Measurements from ENCODE around the gene CNGA3. TPM values are rescaled to one million over a fixed set of nuclear protein-coding genes. Genes with fewer than 3 reads are reported as not detected.

Gene CNGA3
- total RNA-seq, 1 donor from 2014 or later = 0.52 TPM

DNA sequence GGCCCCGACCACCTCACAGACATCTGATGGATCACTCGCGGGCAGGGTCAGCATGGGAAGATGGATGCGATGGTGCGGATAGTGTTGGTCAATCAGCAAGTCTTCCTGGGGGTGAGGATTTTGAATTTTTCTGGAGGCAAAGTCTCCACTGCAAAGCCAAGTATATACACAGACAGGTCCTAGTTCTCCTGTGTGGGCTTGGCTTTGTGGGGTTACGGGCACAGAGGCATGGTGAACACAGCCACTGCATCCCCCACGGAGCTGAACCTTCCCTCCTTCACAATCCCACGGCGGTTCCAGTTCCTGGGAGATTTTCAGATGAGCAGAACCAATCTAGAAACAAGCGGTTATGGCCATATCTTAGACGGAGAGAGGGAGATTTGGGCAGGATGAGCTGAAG, 35.8 kb downstream of the CNGA3 start:
- Histone ChIP-seq H3K9me3 (ENCODE audit: control insufficient read depth in 3 of 3, low read length in 3 of 3) (no peaks in the 10 kb centered on the region), H3K9ac (ENCODE audit: low read depth in 1 of 3, low read length in 3 of 3) (no peak overlapping the region), H3K36me3 (ENCODE audit: control insufficient read depth in 3 of 3, insufficient read depth in 3 of 3, low read length in 3 of 3) (no peaks in the 10 kb centered on the region), H3K4me3 (ENCODE audit: low read length in 3 of 3) (no peak overlapping the region), H3K4me1 (ENCODE audit: control insufficient read depth in 3 of 3, insufficient read depth in 3 of 3, low read length in 3 of 3) (peaks cover 4 to 8% (median 6%) of the 10 kb centered on the region in 3 donors), H3K27me3 (ENCODE audit: control insufficient read depth in 3 of 3, insufficient read depth in 3 of 3, low read length in 3 of 3) (peaks cover 0 to 5% (median 3%) of the 10 kb centered on the region in 3 donors), H3K27ac (ENCODE audit: low read depth, low read length) (no peak overlapping the region)

DNA sequence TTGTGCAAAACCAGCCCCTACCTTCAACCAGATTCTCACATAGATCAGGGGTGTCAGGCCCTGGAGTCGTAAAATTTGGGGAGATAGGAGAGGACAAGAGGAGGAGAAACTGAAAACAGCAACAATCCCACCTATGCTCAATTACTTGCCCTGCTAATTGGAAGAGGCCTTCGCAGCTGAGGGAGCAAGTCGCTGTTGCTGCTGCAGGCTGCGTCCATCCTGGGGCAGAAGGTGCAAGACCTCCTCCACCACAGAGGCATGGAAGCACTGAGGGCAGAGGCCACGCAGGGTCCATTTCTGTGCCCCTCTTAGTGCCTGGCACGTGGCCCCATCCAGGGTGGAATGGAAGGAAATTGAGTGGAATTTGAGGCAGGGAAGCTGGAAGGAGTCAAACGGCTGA, 36.5 kb downstream of the CNGA3 start:
- Histone ChIP-seq H3K4me3 (ENCODE audit: low read length in 3 of 3) (no peak overlapping the region), H3K27me3 (ENCODE audit: control insufficient read depth in 3 of 3, insufficient read depth in 3 of 3, low read length in 3 of 3) (peaks cover 0 to 5% (median 3%) of the 10 kb centered on the region in 3 donors), H3K9ac (ENCODE audit: low read depth in 1 of 3, low read length in 3 of 3) (no peak overlapping the region), H3K36me3 (ENCODE audit: control insufficient read depth in 3 of 3, insufficient read depth in 3 of 3, low read length in 3 of 3) (no peaks in the 10 kb centered on the region), H3K4me1 (ENCODE audit: control insufficient read depth in 3 of 3, insufficient read depth in 3 of 3, low read length in 3 of 3) (peaks cover 4 to 8% (median 6%) of the 10 kb centered on the region in 3 donors), H3K27ac (ENCODE audit: low read depth, low read length) (no peak overlapping the region), H3K9me3 (ENCODE audit: control insufficient read depth in 3 of 3, low read length in 3 of 3) (no peaks in the 10 kb centered on the region)

DNA sequence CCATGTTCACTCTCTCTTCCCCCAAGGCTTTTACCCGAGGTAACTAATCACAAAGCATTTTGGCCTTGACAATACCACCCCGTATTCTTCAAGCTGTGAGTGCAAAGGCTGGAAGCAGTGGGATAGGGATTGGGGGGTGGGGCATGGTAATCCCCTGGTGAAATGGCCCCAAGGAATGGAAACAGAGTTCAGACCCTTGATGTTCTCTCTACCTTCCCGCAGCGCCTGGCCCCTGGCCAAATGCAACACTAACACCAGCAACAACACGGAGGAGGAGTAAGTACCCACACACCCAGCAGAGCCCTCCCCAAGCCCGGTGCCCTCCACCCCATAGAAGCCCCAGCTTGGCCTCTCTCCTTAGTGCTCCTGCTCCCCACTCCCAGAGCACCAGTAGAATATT, 36.9 kb downstream of the CNGA3 start:
- Histone ChIP-seq H3K9me3 (ENCODE audit: control insufficient read depth in 3 of 3, low read length in 3 of 3) (no peaks in the 10 kb centered on the region), H3K27me3 (ENCODE audit: control insufficient read depth in 3 of 3, insufficient read depth in 3 of 3, low read length in 3 of 3) (peaks cover 0 to 5% (median 3%) of the 10 kb centered on the region in 3 donors), H3K9ac (ENCODE audit: low read depth in 1 of 3, low read length in 3 of 3) (no peak overlapping the region), H3K36me3 (ENCODE audit: control insufficient read depth in 3 of 3, insufficient read depth in 3 of 3, low read length in 3 of 3) (no peaks in the 10 kb centered on the region), H3K4me1 (ENCODE audit: control insufficient read depth in 3 of 3, insufficient read depth in 3 of 3, low read length in 3 of 3) (peaks cover 4 to 8% (median 6%) of the 10 kb centered on the region in 3 donors), H3K4me3 (ENCODE audit: low read length in 3 of 3) (no peak overlapping the region), H3K27ac (ENCODE audit: low read depth, low read length) (no peak overlapping the region)

DNA sequence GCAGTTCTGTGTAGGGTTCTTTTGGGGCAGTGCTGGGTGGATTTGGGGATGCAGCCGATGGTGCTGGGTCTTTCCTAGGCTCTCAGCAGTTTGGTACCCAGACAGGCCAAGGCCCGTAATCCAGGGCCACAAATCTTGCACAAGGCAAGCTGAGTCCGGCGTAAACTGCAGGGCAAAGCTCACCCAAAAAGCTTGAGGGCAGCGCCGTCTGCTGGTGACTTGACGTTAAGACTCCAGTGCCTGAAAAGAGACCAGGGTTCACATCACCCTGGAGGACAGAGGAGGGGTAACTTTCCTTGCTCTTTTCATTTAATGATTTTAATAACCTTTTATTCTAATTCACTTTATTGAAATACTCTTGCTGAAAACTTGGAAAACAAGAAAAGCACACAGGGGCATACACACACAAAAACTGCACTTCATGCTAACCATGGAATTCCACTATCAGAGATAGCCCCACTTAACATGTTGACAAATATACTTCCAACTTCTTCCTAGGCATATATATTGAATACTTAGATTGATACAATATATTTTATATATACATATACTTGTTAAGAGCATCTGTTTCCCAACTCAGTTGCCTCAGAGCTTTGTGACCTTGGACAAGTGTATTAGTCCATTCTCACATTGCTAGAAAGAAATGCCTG, 38.9 kb downstream of the CNGA3 start:
- Histone ChIP-seq H3K27me3 (ENCODE audit: control insufficient read depth in 3 of 3, insufficient read depth in 3 of 3, low read length in 3 of 3) (peaks cover 0 to 5% (median 3%) of the 10 kb centered on the region in 3 donors), H3K36me3 (ENCODE audit: control insufficient read depth in 3 of 3, insufficient read depth in 3 of 3, low read length in 3 of 3) (no peaks in the 10 kb centered on the region), H3K27ac (ENCODE audit: low read depth, low read length) (no peak overlapping the region), H3K4me1 (ENCODE audit: control insufficient read depth in 3 of 3, insufficient read depth in 3 of 3, low read length in 3 of 3) (no peaks in the 10 kb centered on the region), H3K9ac (ENCODE audit: low read depth in 1 of 3, low read length in 3 of 3) (peak overlapping the region in 1 of 3 donors; percentile 16), H3K4me3 (ENCODE audit: low read length in 3 of 3) (no peak overlapping the region), H3K9me3 (ENCODE audit: control insufficient read depth in 3 of 3, low read length in 3 of 3) (no peaks in the 10 kb centered on the region)

DNA sequence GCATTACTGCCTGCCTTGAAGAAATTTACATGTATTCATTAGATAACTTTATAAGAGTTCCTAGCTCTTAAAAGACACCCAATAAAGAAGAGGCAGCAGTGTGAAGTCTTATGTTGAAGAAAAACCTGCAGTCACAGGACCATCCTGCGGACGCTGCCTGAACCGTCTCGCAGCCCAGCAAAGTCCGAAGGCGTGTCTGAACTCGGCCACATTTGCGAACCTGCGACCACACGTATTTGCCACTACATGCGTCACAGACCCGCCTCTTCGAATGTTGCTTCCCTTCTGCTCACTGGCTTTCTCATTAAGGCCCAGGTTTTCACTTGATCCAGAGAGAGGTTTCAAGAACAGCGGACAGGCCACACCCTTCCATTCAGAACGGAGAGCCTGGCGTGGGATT, 41.2 kb downstream of the CNGA3 start:
- no peaks in the 10 kb centered on the region for H3K9me3 ChIP-seq (ENCODE audit: control insufficient read depth in 3 of 3, low read length in 3 of 3)
- H3K9ac ChIP-seq (ENCODE audit: low read depth in 1 of 3, low read length in 3 of 3) = no peak overlapping the region
- no peak overlapping the region for H3K4me3 ChIP-seq (ENCODE audit: low read length in 3 of 3)
- no peaks in the 10 kb centered on the region for H3K36me3 ChIP-seq (ENCODE audit: control insufficient read depth in 3 of 3, insufficient read depth in 3 of 3, low read length in 3 of 3)
- H3K4me1 ChIP-seq (ENCODE audit: control insufficient read depth in 3 of 3, insufficient read depth in 3 of 3, low read length in 3 of 3) = no peaks in the 10 kb centered on the region
- peaks cover 0 to 5% (median 0%) of the 10 kb centered on the region in 3 donors for H3K27me3 ChIP-seq (ENCODE audit: control insufficient read depth in 3 of 3, insufficient read depth in 3 of 3, low read length in 3 of 3)
- H3K27ac ChIP-seq (ENCODE audit: low read depth, low read length) = no peak overlapping the region

DNA sequence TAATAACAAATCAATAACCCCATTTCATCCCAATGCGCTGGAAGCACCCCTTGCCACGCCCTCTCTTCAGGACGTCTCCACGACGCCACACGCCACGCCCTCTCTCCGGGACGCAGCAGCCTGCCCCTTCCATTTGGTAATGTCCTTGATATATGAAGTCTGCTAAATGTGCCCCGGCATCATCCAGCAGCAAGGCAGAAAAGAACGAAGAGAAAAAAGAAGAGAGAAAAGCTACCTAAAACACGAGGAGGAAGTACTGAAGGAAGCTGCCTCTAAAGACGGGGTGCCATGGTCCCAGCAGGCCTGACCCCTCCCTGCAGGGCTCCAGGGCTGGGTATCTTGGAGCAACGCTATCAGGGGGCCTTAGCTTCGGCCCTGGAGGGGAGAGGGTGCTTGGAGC, 41.8 kb downstream of the CNGA3 start:
- Histone ChIP-seq H3K36me3 (ENCODE audit: control insufficient read depth in 3 of 3, insufficient read depth in 3 of 3, low read length in 3 of 3) (no peaks in the 10 kb centered on the region), H3K9ac (ENCODE audit: low read depth in 1 of 3, low read length in 3 of 3) (no peak overlapping the region), H3K9me3 (ENCODE audit: control insufficient read depth in 3 of 3, low read length in 3 of 3) (no peaks in the 10 kb centered on the region), H3K27ac (ENCODE audit: low read depth, low read length) (no peak overlapping the region), H3K27me3 (ENCODE audit: control insufficient read depth in 3 of 3, insufficient read depth in 3 of 3, low read length in 3 of 3) (peaks cover 0 to 5% (median 0%) of the 10 kb centered on the region in 3 donors), H3K4me3 (ENCODE audit: low read length in 3 of 3) (no peak overlapping the region), H3K4me1 (ENCODE audit: control insufficient read depth in 3 of 3, insufficient read depth in 3 of 3, low read length in 3 of 3) (no peaks in the 10 kb centered on the region)

DNA sequence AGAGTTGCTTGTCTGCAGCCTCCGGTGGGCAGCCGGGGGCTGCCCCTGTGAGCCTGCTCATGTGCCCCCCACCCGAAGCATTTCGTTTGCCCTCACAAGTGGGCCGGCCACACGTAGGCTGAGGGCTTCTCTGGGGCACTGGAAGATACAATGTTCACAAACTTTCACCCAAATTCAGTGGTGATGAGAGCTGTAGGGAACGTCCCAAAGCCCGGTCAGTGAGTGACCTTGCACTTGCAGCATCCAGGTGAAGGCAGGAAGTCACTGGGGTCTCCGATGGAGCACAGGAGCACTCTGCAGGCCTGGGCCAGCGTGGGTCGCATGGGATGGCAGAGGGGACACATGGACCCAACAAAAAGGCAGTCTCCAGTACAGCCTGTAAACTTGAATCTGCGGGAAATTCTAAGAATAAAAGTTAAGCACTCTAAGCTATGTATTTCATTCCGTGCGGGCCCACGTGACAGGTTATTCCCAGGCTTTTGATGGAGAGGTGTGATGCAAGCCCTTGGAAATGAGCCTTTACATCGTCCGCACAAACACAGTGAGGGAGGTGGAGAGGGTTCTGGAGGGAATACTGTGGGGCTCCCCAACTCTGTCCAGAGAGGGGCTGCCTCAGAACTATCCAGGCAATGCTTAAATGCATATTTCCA, 42.5 kb downstream of the CNGA3 start:
- Histone ChIP-seq H3K9me3 (ENCODE audit: control insufficient read depth in 3 of 3, low read length in 3 of 3) (no peaks in the 10 kb centered on the region), H3K27me3 (ENCODE audit: control insufficient read depth in 3 of 3, insufficient read depth in 3 of 3, low read length in 3 of 3) (peaks cover 0 to 5% (median 0%) of the 10 kb centered on the region in 3 donors), H3K36me3 (ENCODE audit: control insufficient read depth in 3 of 3, insufficient read depth in 3 of 3, low read length in 3 of 3) (no peaks in the 10 kb centered on the region), H3K4me3 (ENCODE audit: low read length in 3 of 3) (no peak overlapping the region), H3K27ac (ENCODE audit: low read depth, low read length) (no peak overlapping the region), H3K4me1 (ENCODE audit: control insufficient read depth in 3 of 3, insufficient read depth in 3 of 3, low read length in 3 of 3) (no peaks in the 10 kb centered on the region), H3K9ac (ENCODE audit: low read depth in 1 of 3, low read length in 3 of 3) (no peak overlapping the region)

DNA sequence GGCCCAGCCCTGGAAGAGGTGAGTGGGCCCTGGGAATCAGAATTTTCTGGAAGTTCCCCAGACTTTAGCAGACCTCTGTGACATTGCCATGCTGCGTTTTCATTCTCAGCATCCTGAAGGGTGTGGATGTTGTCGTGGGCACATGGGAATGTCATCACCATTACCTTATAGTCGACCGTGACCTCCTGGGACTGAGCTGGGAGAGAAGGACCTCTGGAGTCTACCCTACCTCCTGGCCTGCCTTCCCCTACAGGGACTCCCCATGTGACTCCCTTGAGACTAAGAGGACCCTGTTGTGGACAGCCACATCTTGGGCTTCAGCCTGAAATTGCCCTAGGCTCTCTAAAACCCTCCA, 43.0 kb downstream of the CNGA3 start:
- H3K4me1 ChIP-seq (ENCODE audit: control insufficient read depth in 3 of 3, insufficient read depth in 3 of 3, low read length in 3 of 3) = no peaks in the 10 kb centered on the region
- H3K27me3 ChIP-seq (ENCODE audit: control insufficient read depth in 3 of 3, insufficient read depth in 3 of 3, low read length in 3 of 3) = peaks cover 0 to 5% (median 0%) of the 10 kb centered on the region in 3 donors
- H3K36me3 ChIP-seq (ENCODE audit: control insufficient read depth in 3 of 3, insufficient read depth in 3 of 3, low read length in 3 of 3) = no peaks in the 10 kb centered on the region
- no peak overlapping the region for H3K4me3 ChIP-seq (ENCODE audit: low read length in 3 of 3)
- H3K9ac ChIP-seq (ENCODE audit: low read depth in 1 of 3, low read length in 3 of 3) = no peak overlapping the region
- H3K9me3 ChIP-seq (ENCODE audit: control insufficient read depth in 3 of 3, low read length in 3 of 3) = no peaks in the 10 kb centered on the region
- no peak overlapping the region for H3K27ac ChIP-seq (ENCODE audit: low read depth, low read length)

DNA sequence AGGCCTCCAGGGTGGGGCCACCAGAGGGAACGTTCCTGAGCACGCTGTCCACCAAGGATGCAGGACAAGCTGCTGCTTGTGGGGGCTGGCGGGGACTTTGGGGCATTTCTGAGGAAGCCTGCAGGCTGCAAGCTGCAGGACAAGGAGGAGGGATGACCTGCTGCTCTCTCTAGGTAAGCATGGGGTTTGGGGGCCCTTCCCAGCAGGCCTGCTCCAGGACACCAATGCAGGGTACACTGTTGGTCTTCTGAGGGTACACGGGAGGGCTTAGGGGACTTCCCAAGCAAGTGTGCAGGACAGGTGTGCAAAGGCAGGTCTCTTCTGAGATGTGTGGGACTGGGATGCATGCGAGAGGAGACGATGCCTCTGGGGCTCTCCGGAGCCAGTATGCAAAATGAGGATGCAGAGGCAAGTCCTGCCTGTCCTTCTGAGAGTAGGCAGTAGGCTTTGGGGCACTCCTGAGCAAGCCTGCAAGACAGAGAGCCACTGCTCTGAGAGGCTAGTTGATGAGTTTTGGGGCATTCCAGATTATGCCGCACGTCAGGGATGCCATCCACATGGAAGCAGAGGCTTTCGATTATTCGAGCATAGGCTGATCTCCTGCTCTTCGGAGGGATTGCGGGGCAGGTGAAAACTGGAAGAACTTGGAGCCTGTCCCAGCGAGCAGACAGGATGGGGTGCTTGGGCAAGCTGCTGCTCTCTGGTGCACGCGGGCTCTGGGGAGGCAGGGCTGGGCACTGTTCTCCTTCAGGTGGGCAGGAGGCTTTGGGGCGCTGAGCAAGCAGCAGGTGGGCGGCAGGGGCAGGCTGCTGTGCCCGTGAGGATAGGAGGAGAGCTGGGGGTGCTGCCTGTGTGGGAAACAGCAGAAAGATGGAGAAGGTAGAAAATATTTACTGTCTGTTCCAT, 44.6 kb downstream of the CNGA3 start:
- no peaks in the 10 kb centered on the region for H3K4me1 ChIP-seq (ENCODE audit: control insufficient read depth in 3 of 3, insufficient read depth in 3 of 3, low read length in 3 of 3)
- H3K36me3 ChIP-seq (ENCODE audit: control insufficient read depth in 3 of 3, insufficient read depth in 3 of 3, low read length in 3 of 3) = no peaks in the 10 kb centered on the region
- no peak overlapping the region for H3K9ac ChIP-seq (ENCODE audit: low read depth in 1 of 3, low read length in 3 of 3)
- H3K27me3 ChIP-seq (ENCODE audit: control insufficient read depth in 3 of 3, insufficient read depth in 3 of 3, low read length in 3 of 3) = peaks cover 0 to 5% (median 0%) of the 10 kb centered on the region in 3 donors
- no peak overlapping the region for H3K4me3 ChIP-seq (ENCODE audit: low read length in 3 of 3)
- no peak overlapping the region for H3K27ac ChIP-seq (ENCODE audit: low read depth, low read length)
- no peaks in the 10 kb centered on the region for H3K9me3 ChIP-seq (ENCODE audit: control insufficient read depth in 3 of 3, low read length in 3 of 3)
